Measurements from ENCODE around the gene C1orf226.

DNA sequence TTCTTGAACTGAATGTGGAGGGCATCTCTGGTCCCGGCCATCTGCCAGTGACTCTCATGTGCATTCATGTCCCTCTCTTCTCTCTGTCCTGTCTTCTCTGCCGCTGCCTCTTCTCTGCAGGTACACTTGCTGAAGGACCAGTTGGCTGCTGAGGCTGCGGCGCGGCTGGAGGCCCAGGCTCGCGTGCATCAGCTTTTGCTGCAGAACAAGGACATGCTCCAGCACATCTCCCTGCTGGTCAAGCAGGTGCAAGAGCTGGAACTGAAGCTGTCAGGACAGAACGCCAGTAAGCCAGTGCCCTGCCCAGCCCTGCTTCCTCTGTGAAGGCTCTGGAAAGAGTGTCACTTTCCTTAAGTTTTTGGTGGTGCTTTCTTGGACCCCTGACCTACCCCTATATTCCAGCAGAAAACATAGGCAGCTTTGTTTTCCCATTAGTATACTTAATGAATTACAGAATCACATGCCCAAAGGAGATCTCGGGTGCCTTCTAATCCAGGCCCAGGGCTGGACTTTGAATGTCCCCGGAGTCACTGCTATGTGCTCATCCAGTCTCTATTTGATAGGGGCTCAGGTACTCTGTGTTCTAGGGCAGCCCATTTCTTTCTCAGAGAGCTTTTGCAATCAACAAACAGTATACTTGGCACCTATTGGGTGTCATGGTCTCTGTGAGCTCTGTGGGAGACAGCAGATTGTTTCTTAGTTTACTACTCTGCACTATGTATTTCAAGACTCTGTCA lies 16.1 kb upstream of the C1orf226 start:
- no peak for TF ChIP-seq CTCF (conservative IDR thresholded peaks at IDR 0.05; ENCODE audit: low read depth, low read length)
- no peak for TF ChIP-seq EZH2 (IDR thresholded peaks at IDR 0.05; ENCODE audit: borderline replicate concordance, low read depth, low read length, poor library complexity, severe bottlenecking)
